22Rv1 (cell line): Measurements from ENCODE around the gene ENAH.

ENCODE experiments used
- CTCF ChIP-seq: fragments of 450-650 bp; IDR thresholded peaks from 2 replicates; pipeline ENCODE4 v1.5.1; 2017; ENCODE audit warnings: mild to moderate bottlenecking
- ZFX ChIP-seq: fragments of 450-650 bp; IDR thresholded peaks from 2 replicates; pipeline ENCODE4 v1.6.1; 2017; ENCODE audit warnings: antibody characterized with exemption, borderline replicate concordance

- TF ChIP-seq CTCF: no peak
- TF ChIP-seq ZFX: no peak
Observed at GRCh38 chr1:225694151-225694603, 41.3 kb upstream of the ENAH start.
